HG03025 (cell line): ENCODE measurements around the gene CCT2.

ENCODE experiments used
- ATAC-seq: cut with Tn5 transposase; IDR thresholded peaks from one replicate; pipeline ENCODE4 v1.9.1; 2021; ENCODE audit warnings: mild to moderate bottlenecking, moderate library complexity; ENCODE audit not compliant: unreplicated experiment, low FRiP score

The CCT2 gene

GRCh38 chr12:69585189-69586062, at the start of gene CCT2:
Gene CCT2 (plus strand): TSS chr12:69585459. CDS start chr12:69585522, 63 bp downstream.
- peak; percentile 97 for ATAC-seq

DNA sequence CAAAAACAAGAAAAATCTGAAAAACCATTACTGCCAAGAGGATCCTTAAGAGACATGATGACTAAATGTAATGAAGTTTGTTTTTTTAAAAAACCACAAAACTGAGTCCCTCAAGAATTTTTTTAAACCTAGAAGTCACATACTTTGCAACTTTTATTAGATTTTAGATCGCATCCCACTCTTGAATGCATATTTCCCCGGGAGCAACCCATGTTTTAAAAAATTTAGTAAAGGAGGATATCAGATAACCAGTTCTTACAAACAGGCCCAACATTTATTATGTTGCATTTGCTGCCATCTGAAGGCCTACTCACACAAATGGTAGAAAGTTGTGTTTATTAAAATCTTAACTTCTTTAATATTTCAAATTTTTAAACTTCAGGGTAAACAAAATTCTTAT, 44.3 kb upstream of the CCT2 start:
- no peak for ATAC-seq

DNA sequence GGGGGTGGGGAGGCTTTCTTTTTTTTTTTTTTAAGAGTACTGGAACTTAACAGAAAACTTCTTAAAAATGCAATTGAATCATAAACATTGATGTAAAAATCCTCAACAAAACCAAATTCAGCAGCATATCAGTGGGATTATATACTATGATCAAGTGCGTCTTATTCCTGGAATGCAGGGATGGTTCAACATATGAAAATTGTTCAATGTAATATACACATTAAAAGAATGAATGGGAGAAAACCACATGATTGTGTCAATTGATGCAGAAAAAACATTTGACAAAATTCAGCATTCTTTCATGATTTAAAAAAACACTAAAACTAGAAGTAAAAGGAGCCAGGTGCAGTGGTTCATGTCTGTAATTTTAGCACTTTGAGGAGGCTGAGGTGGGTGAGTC, 41.2 kb upstream of the CCT2 start:
- no peak for ATAC-seq

DNA sequence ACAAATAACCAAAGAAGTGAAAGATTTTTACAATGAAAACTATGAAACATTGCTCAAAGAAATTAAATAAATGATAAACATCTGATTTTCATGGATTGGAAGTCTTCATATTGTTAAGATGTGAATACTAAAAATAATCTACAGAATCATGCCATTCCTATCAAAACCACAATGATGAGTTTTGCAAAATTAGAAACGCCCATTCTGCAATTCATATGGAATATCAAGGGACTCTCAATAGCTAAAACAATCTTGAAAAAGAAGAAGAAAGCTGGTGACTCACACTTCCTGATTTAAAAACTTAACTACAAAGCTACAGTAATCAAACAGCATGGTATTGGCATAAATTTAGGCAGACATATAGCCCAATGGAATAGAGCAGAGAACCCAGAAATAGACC, 40.2 kb upstream of the CCT2 start:
- no peak for ATAC-seq

DNA sequence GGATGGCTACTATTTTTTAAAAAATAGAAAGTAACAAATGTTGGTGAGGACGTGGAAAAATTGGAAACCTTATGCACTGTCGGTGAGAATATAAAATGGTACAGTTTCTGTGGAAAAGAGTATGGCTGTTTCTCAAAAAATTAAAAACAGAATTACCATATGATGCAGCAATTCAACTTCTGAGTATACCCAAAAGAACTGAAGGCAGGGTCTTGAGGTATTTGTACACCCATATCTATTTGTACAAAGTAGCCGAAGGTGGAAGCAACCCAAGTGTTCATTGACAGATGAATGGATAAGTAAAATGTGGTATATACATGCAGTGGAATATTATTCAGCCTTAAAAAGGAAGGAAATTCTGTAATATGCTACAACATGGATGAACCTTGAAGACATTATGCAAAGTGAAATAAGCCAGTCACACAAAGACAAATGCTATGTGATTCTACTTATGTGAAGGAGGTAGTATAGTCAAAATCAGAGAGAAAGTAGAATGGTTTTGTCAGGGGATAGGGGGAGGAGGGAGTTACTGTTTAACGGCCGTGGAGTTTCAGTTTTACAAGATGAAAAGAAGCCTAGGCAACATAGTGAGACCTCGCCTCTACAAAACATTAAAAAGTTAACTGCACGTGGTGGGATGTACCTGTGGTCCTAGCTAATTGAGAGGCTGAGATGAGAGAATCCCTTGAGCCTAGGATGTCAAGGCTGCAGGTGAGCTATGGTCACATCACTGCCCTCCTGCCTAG, 38.4 kb upstream of the CCT2 start:
- peak; percentile 49 for ATAC-seq

- ATAC-seq: no peak
Observed at GRCh38 chr12:69548687-69549086, 36.6 kb upstream of the CCT2 start.

- no peak for ATAC-seq
Observed at GRCh38 chr12:69550569-69551350, 34.5 kb upstream of the CCT2 start.

GRCh38 chr12:69553628-69554248, 31.5 kb upstream of the CCT2 start:
- ATAC-seq: no peak

DNA sequence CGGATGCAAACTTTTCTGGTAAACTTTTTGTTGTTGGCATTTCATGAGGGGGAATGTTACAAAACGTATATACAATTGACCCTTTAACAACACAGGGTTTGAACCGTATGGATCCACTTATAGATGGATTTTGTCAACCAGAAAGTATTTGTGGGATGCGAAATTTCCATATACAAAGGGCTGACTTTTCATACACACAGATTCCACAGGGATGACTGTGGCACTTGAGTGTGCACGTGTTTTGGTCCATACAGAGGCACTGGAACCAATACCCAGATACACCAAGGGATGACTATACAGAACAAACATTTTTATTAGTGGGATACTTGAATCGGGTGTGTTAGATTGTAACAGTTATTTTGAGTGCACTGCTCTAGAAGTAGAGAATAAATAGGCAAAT, 29.8 kb upstream of the CCT2 start:
- no peak for ATAC-seq

DNA sequence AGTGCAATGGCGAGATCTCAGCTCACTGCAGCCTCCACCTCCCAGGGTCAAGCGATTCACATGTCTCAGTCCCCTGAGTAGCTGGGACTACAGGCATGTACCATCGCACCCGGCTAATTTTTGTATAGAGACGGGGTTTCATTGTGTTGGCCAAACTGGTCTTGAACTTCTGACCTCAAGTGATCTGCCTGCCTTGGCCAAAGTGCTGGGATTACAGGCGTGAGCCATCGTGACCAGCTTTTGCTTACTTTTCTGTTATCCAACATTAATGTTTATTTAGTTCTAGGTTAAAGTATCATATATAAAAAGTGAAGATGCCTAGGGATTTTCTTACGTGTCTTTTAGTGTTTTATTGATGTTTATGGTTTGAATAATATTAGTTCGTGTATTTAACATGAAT, 28.9 kb upstream of the CCT2 start:
- no peak for ATAC-seq

DNA sequence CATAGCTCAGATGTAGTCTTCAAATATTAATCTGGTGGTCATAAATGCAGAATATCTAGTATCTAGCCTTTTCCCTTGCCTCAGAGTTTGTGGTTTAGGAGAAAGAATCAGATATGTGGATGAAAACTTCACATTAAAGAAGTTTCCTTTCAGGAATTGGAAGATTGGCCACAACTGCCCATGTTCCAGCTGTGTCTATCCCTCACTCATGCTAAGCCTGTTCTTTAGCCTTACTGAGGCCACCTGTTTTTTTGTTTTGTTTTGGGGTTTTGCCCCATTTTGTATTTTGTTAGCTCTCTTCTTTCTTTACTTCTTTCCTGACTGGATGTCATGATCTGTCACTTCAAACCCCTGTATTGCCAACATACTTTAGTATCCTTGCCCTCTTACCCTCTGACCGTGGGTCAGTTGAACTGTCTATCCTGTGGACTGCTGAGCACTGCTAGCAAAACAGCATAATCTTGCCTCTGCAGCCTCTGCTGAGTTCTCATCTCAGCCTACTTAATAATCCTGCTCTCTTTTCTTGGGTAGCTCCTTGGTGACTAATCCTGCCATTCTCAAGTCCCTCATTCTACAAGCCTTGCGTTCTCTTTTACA, 22.0 kb upstream of the CCT2 start:
- ATAC-seq: no peak

DNA sequence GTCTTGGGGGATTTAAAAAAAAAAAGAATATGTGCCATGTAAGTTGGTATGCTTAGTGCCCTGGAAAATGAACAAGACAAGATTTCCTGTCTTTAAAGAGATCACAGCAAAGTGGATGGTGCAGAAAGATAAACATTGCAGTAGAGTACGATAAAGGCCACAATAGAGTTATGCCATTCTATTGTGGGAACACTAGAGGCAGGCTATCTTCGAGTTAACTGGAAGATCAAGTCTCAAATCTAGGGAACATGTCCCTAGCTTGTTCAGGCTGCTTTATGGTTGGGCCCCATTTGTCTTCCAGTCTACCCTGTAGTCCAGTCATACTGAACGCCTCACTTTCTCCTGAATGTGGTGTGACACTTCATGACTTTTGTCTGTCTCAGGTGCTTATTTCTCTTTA, 18.7 kb upstream of the CCT2 start:
- ATAC-seq: no peak

DNA sequence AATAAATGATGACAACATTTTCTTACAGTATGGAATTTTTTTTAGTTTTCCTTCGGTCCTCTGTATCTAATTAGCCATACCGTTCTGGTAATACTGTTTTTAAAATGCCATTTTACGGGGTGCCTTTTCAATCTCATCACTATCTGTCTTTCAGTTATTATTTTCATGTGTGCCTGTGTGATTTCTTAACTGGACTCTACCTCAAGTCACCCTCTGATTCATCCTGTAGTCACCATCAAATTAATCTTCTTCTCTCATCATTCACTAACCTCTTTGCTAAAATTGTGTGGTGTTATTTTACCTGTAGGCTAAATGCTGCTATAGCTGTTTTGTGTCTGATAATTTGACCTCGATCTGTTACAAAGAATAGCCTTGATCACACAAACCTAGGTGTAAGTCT, 16.0 kb upstream of the CCT2 start:
- ATAC-seq: no peak

DNA sequence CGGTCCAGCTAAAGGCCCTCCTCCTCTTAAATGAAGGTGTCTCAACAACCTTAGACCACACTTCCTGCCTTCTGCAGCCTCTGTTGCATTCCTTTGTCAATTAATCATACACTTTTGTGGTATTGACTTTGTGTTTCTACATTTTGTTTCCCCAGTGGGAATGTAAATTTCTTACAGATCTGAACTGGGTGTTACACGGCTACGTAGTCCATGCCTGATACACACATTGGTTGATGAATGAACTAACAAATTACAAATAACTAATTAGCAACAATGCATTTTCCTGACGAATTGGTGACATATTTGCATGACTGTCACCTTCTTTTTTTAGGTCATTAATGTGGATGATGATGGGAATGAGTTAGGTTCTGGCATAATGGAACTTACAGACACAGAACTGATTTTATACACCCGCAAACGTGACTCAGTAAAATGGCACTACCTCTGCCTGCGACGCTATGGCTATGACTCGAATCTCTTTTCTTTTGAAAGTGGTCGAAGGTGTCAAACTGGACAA, 15.2 kb upstream of the CCT2 start:
- no peak for ATAC-seq

- ATAC-seq: no peak
Observed at GRCh38 chr12:69570545-69571399, 14.5 kb upstream of the CCT2 start.

DNA sequence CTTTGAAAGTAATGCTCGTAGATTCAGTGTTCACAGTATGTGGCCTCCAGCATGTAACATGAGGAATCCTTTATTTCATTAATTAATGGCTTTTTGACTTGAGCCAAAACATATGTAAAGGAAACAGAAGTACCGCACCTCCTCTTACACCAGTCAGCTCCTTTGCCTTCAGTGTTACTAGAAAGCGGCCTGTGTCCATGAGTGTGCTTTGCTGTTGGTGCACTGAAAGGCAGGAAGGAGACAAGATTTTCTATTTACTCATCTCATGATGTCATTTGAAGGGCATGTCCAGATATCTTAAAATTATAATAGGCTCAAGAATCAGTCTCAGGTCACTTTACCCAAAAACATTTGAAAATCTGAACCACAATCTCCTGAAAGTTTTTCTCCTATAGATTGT, 9.9 kb upstream of the CCT2 start:
- no peak for ATAC-seq

DNA sequence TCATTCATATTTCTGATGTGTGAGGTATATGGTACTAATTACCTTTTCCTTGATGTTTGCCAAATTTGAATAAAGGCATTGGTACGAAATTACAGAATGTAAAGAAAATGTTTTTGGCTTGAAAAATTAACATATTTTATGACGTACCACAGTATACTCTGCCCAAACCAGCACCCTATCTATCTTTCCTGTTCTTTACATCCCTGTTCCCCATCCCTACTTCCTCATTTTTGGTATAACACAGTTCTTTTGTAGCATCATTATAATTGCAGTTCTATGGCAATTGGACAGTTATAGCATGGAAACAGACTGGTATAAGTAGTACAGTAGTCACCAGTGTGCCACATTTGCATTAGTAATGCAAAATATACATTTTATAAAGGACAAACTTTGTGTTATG, 7.0 kb upstream of the CCT2 start:
- ATAC-seq: no peak

GRCh38 chr12:69579029-69579428, 6.2 kb upstream of the CCT2 start:
- no peak for ATAC-seq

DNA sequence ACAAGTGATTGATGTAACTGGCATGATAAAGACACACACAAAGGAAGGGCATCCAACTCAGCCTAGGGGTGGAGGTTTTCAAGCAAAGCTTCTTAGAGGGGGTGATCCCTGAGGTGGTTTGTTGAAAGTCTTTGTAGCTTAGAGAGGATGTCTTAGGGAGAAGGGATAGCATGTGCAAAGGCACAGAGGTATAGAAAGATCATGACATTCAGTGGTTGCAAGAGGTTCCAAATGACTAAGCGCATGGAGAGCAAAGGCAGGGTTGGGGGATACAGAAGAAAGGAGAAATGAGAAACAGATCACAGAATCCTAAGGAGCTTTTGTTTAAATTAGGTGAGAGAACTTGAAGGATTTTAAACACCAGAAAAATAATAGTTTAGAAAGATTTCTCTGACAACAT, 5.2 kb upstream of the CCT2 start:
- no peak for ATAC-seq
